Measurements from ENCODE around the gene MLANA.

DNA sequence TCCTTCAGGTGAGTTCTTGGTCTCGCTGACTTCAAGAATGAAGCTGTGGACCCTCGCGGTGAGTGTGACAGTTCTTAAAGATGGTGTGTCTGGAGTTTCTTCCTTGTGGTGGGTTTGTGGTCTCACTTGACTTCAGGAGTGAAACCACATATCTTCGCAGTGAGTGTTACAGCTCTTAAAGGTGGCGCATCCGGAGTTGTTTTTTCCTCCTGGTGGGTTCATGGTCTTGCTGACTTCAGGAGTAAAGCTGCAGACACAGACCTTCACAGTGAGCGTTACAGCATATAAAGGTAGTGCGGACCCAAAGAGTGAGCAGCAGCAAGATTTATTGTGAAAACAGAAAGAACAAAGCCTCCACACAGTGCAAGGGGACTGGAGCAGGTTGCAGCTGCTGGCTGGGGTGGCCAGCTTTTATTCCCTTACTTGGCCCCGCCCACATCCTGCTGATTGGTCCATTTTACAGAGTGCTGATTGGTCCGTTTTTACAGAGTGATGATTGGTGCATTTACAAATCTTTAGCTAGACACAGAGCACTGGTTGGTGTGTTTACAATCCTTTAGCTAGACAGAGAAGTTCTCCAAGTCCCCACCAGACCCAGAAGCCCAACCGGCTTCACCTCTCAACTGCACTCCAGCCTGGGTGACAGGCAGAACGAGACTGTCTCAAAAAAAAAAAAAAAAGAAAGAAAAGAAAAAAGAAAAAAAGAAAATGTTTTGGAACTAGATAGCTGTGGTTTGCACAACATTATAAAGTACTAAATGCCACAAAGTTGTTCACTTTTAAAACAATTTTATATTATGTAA, 48.7 kb upstream of the MLANA start:
- TF ChIP-seq POLR2A (IDR thresholded peaks at IDR 0.05) (no peak), EP300 (IDR thresholded peaks at IDR 0.05) (no peak)
- TF ChIP-seq, protein P1, sequence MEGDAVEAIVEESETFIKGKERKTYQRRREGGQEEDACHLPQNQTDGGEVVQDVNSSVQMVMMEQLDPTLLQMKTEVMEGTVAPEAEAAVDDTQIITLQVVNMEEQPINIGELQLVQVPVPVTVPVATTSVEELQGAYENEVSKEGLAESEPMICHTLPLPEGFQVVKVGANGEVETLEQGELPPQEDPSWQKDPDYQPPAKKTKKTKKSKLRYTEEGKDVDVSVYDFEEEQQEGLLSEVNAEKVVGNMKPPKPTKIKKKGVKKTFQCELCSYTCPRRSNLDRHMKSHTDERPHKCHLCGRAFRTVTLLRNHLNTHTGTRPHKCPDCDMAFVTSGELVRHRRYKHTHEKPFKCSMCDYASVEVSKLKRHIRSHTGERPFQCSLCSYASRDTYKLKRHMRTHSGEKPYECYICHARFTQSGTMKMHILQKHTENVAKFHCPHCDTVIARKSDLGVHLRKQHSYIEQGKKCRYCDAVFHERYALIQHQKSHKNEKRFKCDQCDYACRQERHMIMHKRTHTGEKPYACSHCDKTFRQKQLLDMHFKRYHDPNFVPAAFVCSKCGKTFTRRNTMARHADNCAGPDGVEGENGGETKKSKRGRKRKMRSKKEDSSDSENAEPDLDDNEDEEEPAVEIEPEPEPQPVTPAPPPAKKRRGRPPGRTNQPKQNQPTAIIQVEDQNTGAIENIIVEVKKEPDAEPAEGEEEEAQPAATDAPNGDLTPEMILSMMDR (IDR thresholded peaks at IDR 0.05), result no peak

All from ovary (tissue), 3 donors.